Panc1 (cell line): ENCODE results near the gene ZFP37. TPM values are rescaled to one million over a fixed set of nuclear protein-coding genes. Genes with fewer than 3 reads are reported as not detected.
A peak's percentile ranks its signal among the peaks of the same experiment; 100 is the strongest.

Experiments used
- ATAC-seq: fragments of 200-7000 bp; cut with Tn5 transposase; 2 replicates; pipeline ENCODE4 v1.9.1; 2020; ENCODE audit warnings: mild to moderate bottlenecking, moderate library complexity
- BruUV-seq: library from RNA; stranded (reverse); fragments of 400-500 nt; replicated peaks from 2 replicates; lab custom pipeline; 2021; lab: Mats Ljungman, UMichigan
- CTCF ChIA-PET: fragments of 300-600 bp; sonication (Branson Sonifier 250); formaldehyde crosslinking; loops from one replicate; lab custom pipeline; 2022; ENCODE audit warnings: antibody characterized with exemption; lab: Charles Lee
- POLR2A ChIA-PET: fragments of 300-600 bp; sonication (Branson Sonifier 250); formaldehyde crosslinking; loops from one replicate; lab custom pipeline; 2022; ENCODE audit warnings: antibody characterized with exemption; lab: Charles Lee
- DNase-seq: peaks from one replicate; pipeline ENCODE4 v3.0.0-alpha.2; 2010; ENCODE audit warnings: low read depth, low spot score
- H3K27ac ChIP-seq: 2 replicates; pipeline ENCODE4 v1.5.1; 2011; ENCODE audit warnings: mild to moderate bottlenecking, low read length, inconsistent platforms
- H3K27me3 ChIP-seq: fragments of 200-500 bp; sonication (Bioruptor generic); 2 replicates; pipeline ENCODE4 v1.6.0; 2014; ENCODE audit warnings: low read length, inconsistent platforms; ENCODE audit not compliant: control insufficient read depth, insufficient read depth
- H3K36me3 ChIP-seq: fragments of 200-500 bp; sonication (Bioruptor generic); 2 replicates; pipeline ENCODE4 v1.5.1; 2014; ENCODE audit warnings: inconsistent platforms, mild to moderate bottlenecking, low read length, moderate library complexity; ENCODE audit not compliant: control insufficient read depth, insufficient read depth
- H3K4me1 ChIP-seq: 2 replicates; pipeline ENCODE4 v1.5.1; 2011; ENCODE audit warnings: inconsistent platforms, mild to moderate bottlenecking, low read length, moderate library complexity; ENCODE audit not compliant: control insufficient read depth, insufficient read depth
- H3K4me3 ChIP-seq, 2 experiments: 2 replicates each; pipeline ENCODE4 v1.5.1; 2011 to 2012; ENCODE audit warnings: low read depth in 2 of 2, low read length in 2 of 2, mild to moderate bottlenecking in 2 of 2, inconsistent platforms in 1 of 2, moderate library complexity in 1 of 2
- H3K9me3 ChIP-seq: fragments of 200-500 bp; sonication (Bioruptor generic); 2 replicates; pipeline ENCODE4 v1.5.1; 2014; ENCODE audit warnings: low read depth, mild to moderate bottlenecking, inconsistent platforms, low read length, moderate library complexity; ENCODE audit not compliant: control insufficient read depth, insufficient read depth
- CTCF ChIP-seq: fragments of 450-650 bp; IDR thresholded peaks from 2 replicates; pipeline ENCODE4 v1.5.1; 2017; ENCODE audit warnings: mild to moderate bottlenecking
- POLR2AphosphoS5 ChIP-seq: IDR thresholded peaks from 2 replicates; pipeline ENCODE4 v1.6.1; 2012; ENCODE audit warnings: mild to moderate bottlenecking, low read depth, low read length, moderate library complexity
- REST ChIP-seq, 2 experiments: IDR thresholded peaks; 2 replicates each; pipeline ENCODE4 v1.6.1; 2011 to 2012; ENCODE audit warnings: low read depth in 2 of 2, control low read depth in 1 of 2, low read length in 1 of 2, mild to moderate bottlenecking in 1 of 2, moderate library complexity in 1 of 2; ENCODE audit not compliant: insufficient read depth in 1 of 2
- SIN3A ChIP-seq: IDR thresholded peaks from 2 replicates; pipeline ENCODE4 v1.6.1; 2012; ENCODE audit warnings: low read depth, mild to moderate bottlenecking, low read length, moderate library complexity, borderline replicate concordance; ENCODE audit not compliant: insufficient read depth
- TCF7L2 ChIP-seq: IDR thresholded peaks from 2 replicates; pipeline ENCODE4 v1.6.1; 2011; ENCODE audit warnings: mild to moderate bottlenecking, low read depth, low read length, inconsistent platforms
- in situ Hi-C: cut with HindIII; loops from 2 replicates; pipeline ENCODE4 v1.10.0; 2016; ENCODE audit warnings: low sequenced_read_pairs, low pct_unique_long_range_greater_than_20kb
- intact Hi-C: fragments of 100-400 bp; cut with micrococcal nuclease; formaldehyde crosslinking; loops from one replicate; pipeline ENCODE4 v1.10.0; 2022; ENCODE audit not compliant: unreplicated experiment
- total RNA-seq: library from RNA; stranded (reverse); gene quantifications from one replicate; pipeline ENCODE4 v1.2.1, GENCODE V29; 2021; ENCODE audit not compliant: unreplicated experiment

ZFP37 gene
- total RNA-seq, 1 experiment from 2014 or later = 1.1 TPM

- BruUV-seq = no TSS peak
- H3K9me3 ChIP-seq = peaks cover 2% of the 10 kb centered on the region; the same call in 1 of the 2 replicates
- peak overlapping the region; percentile 63 to 68 for H3K4me3 ChIP-seq
- H3K36me3 ChIP-seq = no peaks in the 10 kb centered on the region
- intact Hi-C loops = no loop called here
- DNase-seq = no peak
- H3K27me3 ChIP-seq = no peaks in the 10 kb centered on the region
- CTCF ChIA-PET = no interaction called here
- POLR2A ChIA-PET = no interaction called here
- H3K4me1 ChIP-seq = no peaks in the 10 kb centered on the region
- peak overlapping the region; percentile 75 for H3K27ac ChIP-seq
- no peak for TF ChIP-seq REST (IDR thresholded peaks at IDR 0.05; ENCODE audit: insufficient read depth in 1 of 2, low read depth in 2 of 2, low read length in 1 of 2)
- no peak for TF ChIP-seq SIN3A
- TF ChIP-seq CTCF = no peak
- no peak for TF ChIP-seq TCF7L2
- TF ChIP-seq POLR2AphosphoS5 = no peak
- no peak for ATAC-seq
- in situ Hi-C loops = no loop called here
Measured at GRCh38 chr9:113057193-113057592, 669 bp upstream of the ZFP37 start.

GRCh38 chr9:113042884-113043657 is 13.5 kb downstream of the ZFP37 start:
- no peak overlapping the region for H3K4me3 ChIP-seq
- TF ChIP-seq SIN3A = no peak
- TF ChIP-seq REST (IDR thresholded peaks at IDR 0.05; ENCODE audit: insufficient read depth in 1 of 2, low read depth in 2 of 2, low read length in 1 of 2) = no peak
- no peak for TF ChIP-seq CTCF
- no peak for TF ChIP-seq POLR2AphosphoS5
- no peak for TF ChIP-seq TCF7L2
- ATAC-seq (no peak), DNase-seq (no peak)
- intact Hi-C loops (no loop called here), in situ Hi-C loops (no loop called here)
- CTCF ChIA-PET = no interaction called here
- BruUV-seq = no TSS peak
- POLR2A ChIA-PET = no interaction called here
- H3K36me3 ChIP-seq = no peaks in the 10 kb centered on the region; the same call in 1 of the 2 replicates
- H3K9me3 ChIP-seq = peaks cover 48% of the 10 kb centered on the region
- H3K27ac ChIP-seq = no peak overlapping the region
- no peaks in the 10 kb centered on the region for H3K27me3 ChIP-seq
- H3K4me1 ChIP-seq = no peaks in the 10 kb centered on the region
